H1 (cell line): ENCODE results near the gene NAV2. TPM values are rescaled to one million over a fixed set of nuclear protein-coding genes. Genes with fewer than 3 reads are reported as not detected.

Source experiments
- BACH1 ChIP-seq: IDR thresholded peaks from 2 replicates; pipeline ENCODE4 v1.6.1; 2012; ENCODE audit warnings: low read length, improper control_type of control experiment
- CEBPB ChIP-seq: IDR thresholded peaks from 2 replicates; pipeline ENCODE4 v1.6.1; 2012; ENCODE audit warnings: low read depth, low read length
- JUND ChIP-seq: IDR thresholded peaks from 2 replicates; pipeline ENCODE4 v1.6.1; 2011; ENCODE audit warnings: mild to moderate bottlenecking, improper control_type of control experiment, low read length
- KDM1A ChIP-seq: fragments of 200-600, 300-600 bp; sonication (generic); IDR thresholded peaks from 2 replicates; pipeline ENCODE4 v1.7.1; 2016; ENCODE audit warnings: mild to moderate bottlenecking, low read length, borderline replicate concordance
- RXRA ChIP-seq: IDR thresholded peaks from 2 replicates; pipeline ENCODE4 v1.6.1; 2011; ENCODE audit warnings: low read depth, mild to moderate bottlenecking, low read length, moderate library complexity; ENCODE audit not compliant: insufficient read depth
- SP1 ChIP-seq: IDR thresholded peaks from 2 replicates; pipeline ENCODE4 v1.6.1; 2011; ENCODE audit warnings: low read depth, low read length
- SP4 ChIP-seq: IDR thresholded peaks from 2 replicates; pipeline ENCODE4 v1.6.1; 2012; ENCODE audit warnings: low read length, inconsistent platforms
- TCF12 ChIP-seq: IDR thresholded peaks from 2 replicates; pipeline ENCODE4 v1.6.1; 2011; ENCODE audit warnings: low read depth, mild to moderate bottlenecking, low read length
- polyA plus RNA-seq, 7 experiments: library from polyadenylated mRNA; depleted of rRNA in 3 of 7; stranded (reverse) in 5 of 7; unstranded in 2 of 7; fragments of >200 nt in 5 of 7; fragments of 200-250 nt in 2 of 7; gene quantifications; 1 replicate in 5 of 7; 2 replicates in 1 of 7; 4 replicates in 1 of 7; pipeline versions ENCODE4 v1.2.1 to v1.2.3, GENCODE V29; 2011 to 2013; ENCODE audit warnings: missing spikeins in 2 of 7, mixed read lengths in 2 of 7
- total RNA-seq: library from RNA; stranded (reverse); fragmentation: NEBNext Ultra II Directional; extraction: Animal tissue kit (Norgen Biotek cat#: 25700); gene quantifications from 2 replicates; pipeline ENCODE4 v1.2.1, GENCODE V29; 2021
- TF ChIP-seq, protein P1 (sequence below): fragments of 300-600 bp; sonication (generic); IDR thresholded peaks from 2 replicates; pipeline ENCODE4 v1.7.1; 2012; ENCODE audit warnings: low read length, moderate library complexity, mild to moderate bottlenecking, inconsistent platforms; ENCODE audit not compliant: insufficient replicate concordance
- TF ChIP-seq, protein P2 (sequence below): IDR thresholded peaks from 2 replicates; pipeline ENCODE4 v1.6.1; 2012; ENCODE audit warnings: inconsistent platforms

Gene NAV2
- total and polyA plus RNA-seq, 2 of the 8 experiments (the other 6 are each of a cell fraction or from before 2014, with no cell fraction given), result 35.6 to 73.6 TPM

DNA sequence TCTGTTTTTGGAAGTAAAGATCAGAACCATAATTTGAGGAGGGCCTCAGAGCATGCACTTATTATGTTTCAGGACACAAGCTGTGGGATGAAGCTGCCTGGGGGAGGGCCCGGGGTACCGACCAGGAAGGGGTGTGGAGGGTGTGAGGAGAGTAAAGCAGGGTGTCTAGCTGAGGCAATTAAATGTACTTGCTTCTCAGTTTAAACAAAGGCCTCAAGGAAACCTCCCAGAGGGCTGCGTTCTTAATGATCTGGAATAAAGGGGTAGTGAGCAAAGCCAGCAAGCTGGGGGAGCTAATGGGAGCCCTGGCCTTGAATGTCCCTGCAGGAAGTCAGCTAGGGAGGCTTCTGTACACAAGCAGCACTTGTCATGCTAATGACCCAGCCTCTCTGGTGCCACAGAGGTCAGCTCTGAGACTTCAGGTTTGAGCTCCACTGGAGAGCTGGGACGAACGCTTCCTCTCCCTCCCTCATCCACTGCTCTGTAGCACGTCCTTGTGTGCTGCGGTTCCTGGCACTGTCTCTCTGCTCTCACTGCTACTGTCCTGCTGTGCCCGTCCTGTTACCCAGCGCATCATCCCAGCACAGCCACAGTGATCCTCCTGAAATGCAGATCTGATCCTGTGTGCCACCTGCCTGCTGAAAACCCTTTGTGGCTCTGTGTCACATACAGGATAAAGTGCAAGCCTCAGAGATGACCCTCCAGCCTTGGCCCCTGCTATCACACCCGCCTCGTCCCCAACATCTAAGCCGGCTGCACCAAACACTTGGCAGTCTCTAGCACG, 287.9 kb downstream of the NAV2 start (continued):
- TF ChIP-seq, protein P1, sequence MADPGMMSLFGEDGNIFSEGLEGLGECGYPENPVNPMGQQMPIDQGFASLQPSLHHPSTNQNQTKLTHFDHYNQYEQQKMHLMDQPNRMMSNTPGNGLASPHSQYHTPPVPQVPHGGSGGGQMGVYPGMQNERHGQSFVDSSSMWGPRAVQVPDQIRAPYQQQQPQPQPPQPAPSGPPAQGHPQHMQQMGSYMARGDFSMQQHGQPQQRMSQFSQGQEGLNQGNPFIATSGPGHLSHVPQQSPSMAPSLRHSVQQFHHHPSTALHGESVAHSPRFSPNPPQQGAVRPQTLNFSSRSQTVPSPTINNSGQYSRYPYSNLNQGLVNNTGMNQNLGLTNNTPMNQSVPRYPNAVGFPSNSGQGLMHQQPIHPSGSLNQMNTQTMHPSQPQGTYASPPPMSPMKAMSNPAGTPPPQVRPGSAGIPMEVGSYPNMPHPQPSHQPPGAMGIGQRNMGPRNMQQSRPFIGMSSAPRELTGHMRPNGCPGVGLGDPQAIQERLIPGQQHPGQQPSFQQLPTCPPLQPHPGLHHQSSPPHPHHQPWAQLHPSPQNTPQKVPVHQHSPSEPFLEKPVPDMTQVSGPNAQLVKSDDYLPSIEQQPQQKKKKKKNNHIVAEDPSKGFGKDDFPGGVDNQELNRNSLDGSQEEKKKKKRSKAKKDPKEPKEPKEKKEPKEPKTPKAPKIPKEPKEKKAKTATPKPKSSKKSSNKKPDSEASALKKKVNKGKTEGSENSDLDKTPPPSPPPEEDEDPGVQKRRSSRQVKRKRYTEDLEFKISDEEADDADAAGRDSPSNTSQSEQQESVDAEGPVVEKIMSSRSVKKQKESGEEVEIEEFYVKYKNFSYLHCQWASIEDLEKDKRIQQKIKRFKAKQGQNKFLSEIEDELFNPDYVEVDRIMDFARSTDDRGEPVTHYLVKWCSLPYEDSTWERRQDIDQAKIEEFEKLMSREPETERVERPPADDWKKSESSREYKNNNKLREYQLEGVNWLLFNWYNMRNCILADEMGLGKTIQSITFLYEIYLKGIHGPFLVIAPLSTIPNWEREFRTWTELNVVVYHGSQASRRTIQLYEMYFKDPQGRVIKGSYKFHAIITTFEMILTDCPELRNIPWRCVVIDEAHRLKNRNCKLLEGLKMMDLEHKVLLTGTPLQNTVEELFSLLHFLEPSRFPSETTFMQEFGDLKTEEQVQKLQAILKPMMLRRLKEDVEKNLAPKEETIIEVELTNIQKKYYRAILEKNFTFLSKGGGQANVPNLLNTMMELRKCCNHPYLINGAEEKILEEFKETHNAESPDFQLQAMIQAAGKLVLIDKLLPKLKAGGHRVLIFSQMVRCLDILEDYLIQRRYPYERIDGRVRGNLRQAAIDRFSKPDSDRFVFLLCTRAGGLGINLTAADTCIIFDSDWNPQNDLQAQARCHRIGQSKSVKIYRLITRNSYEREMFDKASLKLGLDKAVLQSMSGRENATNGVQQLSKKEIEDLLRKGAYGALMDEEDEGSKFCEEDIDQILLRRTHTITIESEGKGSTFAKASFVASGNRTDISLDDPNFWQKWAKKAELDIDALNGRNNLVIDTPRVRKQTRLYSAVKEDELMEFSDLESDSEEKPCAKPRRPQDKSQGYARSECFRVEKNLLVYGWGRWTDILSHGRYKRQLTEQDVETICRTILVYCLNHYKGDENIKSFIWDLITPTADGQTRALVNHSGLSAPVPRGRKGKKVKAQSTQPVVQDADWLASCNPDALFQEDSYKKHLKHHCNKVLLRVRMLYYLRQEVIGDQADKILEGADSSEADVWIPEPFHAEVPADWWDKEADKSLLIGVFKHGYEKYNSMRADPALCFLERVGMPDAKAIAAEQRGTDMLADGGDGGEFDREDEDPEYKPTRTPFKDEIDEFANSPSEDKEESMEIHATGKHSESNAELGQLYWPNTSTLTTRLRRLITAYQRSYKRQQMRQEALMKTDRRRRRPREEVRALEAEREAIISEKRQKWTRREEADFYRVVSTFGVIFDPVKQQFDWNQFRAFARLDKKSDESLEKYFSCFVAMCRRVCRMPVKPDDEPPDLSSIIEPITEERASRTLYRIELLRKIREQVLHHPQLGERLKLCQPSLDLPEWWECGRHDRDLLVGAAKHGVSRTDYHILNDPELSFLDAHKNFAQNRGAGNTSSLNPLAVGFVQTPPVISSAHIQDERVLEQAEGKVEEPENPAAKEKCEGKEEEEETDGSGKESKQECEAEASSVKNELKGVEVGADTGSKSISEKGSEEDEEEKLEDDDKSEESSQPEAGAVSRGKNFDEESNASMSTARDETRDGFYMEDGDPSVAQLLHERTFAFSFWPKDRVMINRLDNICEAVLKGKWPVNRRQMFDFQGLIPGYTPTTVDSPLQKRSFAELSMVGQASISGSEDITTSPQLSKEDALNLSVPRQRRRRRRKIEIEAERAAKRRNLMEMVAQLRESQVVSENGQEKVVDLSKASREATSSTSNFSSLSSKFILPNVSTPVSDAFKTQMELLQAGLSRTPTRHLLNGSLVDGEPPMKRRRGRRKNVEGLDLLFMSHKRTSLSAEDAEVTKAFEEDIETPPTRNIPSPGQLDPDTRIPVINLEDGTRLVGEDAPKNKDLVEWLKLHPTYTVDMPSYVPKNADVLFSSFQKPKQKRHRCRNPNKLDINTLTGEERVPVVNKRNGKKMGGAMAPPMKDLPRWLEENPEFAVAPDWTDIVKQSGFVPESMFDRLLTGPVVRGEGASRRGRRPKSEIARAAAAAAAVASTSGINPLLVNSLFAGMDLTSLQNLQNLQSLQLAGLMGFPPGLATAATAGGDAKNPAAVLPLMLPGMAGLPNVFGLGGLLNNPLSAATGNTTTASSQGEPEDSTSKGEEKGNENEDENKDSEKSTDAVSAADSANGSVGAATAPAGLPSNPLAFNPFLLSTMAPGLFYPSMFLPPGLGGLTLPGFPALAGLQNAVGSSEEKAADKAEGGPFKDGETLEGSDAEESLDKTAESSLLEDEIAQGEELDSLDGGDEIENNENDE, result peak; percentile 63
- TF ChIP-seq, protein P2, sequence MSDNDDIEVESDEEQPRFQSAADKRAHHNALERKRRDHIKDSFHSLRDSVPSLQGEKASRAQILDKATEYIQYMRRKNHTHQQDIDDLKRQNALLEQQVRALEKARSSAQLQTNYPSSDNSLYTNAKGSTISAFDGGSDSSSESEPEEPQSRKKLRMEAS, result no peak
- TF ChIP-seq JUND (no peak), BACH1 (no peak), SP1 (peak; percentile 78), SP4 (no peak), KDM1A (no peak), CEBPB (no peak), RXRA (peak; percentile 86; the same call in 1 of the 2 replicates), TCF12 (peak; percentile 83; the same call in 1 of the 2 replicates)
